ENCODE data around the gene VPS29. TPM values are rescaled to one million over a fixed set of nuclear protein-coding genes. Genes with fewer than 3 reads are reported as not detected.

Gene VPS29
- polyA plus RNA-seq, 3 donors, result 224 to 409 (median 342) TPM

DNA sequence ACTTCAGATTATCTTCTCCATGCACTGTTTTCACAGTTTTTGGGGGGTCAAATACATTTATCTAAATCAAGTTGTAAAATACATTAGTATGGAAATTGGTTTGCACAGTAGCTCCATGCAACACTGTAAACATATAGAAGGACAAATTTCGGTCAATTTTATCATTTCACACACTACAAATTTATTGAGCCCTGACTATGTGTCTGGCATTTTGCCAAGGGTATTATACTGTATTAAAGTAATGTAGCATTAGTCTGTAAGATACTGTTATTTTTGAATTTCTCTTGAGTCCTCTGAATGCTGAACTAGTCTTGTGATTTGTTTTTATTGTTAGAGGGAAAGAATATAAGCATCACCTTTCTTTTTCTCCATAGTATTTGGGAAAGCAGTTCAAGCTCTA, 1.5 kb upstream of the VPS29 start:
- Histone ChIP-seq H3K27ac (ENCODE audit: low read depth in 1 of 2, low read length in 2 of 2) (no peak overlapping the region), H3K4me1 (ENCODE audit: control insufficient read depth in 1 of 2, insufficient read depth in 2 of 2, low read length in 2 of 2) (peaks cover 29 to 41% of the 10 kb centered on the region in 2 donors), H3K9me3 (replicated peaks in 1 of 2; ENCODE audit: control insufficient read depth in 1 of 2, insufficient read depth in 1 of 2, low read length in 2 of 2) (no peaks in the 10 kb centered on the region), H2AFZ (ENCODE audit: insufficient read depth, low read depth, low read length, poor library complexity, severe bottlenecking) (no peak overlapping the region), H3K4me2 (replicated peaks; ENCODE audit: extremely low read depth, low read length, poor library complexity, severe bottlenecking) (no peak overlapping the region), H3K36me3 (replicated peaks in 1 of 2; ENCODE audit: control insufficient read depth in 1 of 2, insufficient read depth in 2 of 2, low read length in 2 of 2) (no peaks in the 10 kb centered on the region), H3K79me2 (ENCODE audit: insufficient read depth, low read length) (peaks cover 40% of the 10 kb centered on the region), H3K9ac (ENCODE audit: insufficient read depth, low read length, poor library complexity, severe bottlenecking) (no peak overlapping the region), H4K20me1 (ENCODE audit: insufficient read depth, low read length) (peaks cover 24% of the 10 kb centered on the region), H3K4me3 (replicated peaks in 1 of 3; ENCODE audit: low read depth in 2 of 3, low read length in 3 of 3) (no peak overlapping the region), H3K27me3 (ENCODE audit: control insufficient read depth in 2 of 2, insufficient read depth in 2 of 2, low read length in 2 of 2) (no peaks in the 10 kb centered on the region)
- H3K27ac Mint-ChIP-seq, result no peak overlapping the region
- DNase-seq, result no peak
- no peak overlapping the region for H3K4me3 Mint-ChIP-seq
- TF ChIP-seq CTCF (IDR thresholded peaks at IDR 0.05), result no peak
- peaks cover 36% of the 10 kb centered on the region for H3K4me1 Mint-ChIP-seq
- intact Hi-C loops (cut with micrococcal nuclease), result loop anchor here (2.0 to 5.0 kb wide), 3 partner anchors 36 to 114 kb away; partner anchors contain the start of genes FAM216A (in 1 of the 2) and GPN3 (in 1 of the 2)
- no peaks in the 10 kb centered on the region for H3K36me3 Mint-ChIP-seq
- WGBS (ENCODE audit: insufficient coverage), result no CpG with 5 or more reads among the region's 1 CpG
- no peaks in the 10 kb centered on the region for H3K9me3 Mint-ChIP-seq
- H3K27me3 Mint-ChIP-seq (ENCODE audit: low read depth in 3 of 3), result no peaks in the 10 kb centered on the region

DNA sequence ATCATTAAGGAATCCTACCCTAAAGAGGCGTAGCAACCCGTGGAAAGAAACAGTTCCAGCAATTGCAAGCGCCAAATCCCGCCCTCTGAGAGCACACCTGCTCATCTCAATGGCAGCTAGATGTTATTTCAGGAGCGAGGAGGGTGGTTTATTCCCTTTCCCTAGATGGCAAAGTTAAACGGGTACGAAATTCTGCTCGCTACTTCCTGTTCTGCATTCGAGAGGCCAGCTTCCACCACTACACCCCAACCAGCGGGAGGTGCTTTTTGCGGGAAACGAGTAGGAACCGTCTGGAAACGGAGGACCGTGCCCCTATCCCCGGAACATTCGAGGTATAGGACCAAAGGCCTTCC, 536 bp downstream of the VPS29 start:
- H3K4me3 ChIP-seq (replicated peaks in 1 of 3; ENCODE audit: low read depth in 2 of 3, low read length in 3 of 3), result peak overlapping the region; percentile 68 to 92 (median 91)
- Mint-ChIP-seq H3K27ac (peak overlapping the region; percentile 94 to 98 (median 96)), H3K27me3 (ENCODE audit: low read depth in 3 of 3) (no peaks in the 10 kb centered on the region), H3K36me3 (peaks cover 2 to 5% of the 10 kb centered on the region in 2 donors), H3K4me1 (peaks cover 38% of the 10 kb centered on the region), H3K4me3 (peak overlapping the region; percentile 98), H3K9me3 (no peaks in the 10 kb centered on the region)
- peak; percentile 51 to 67 (median 51) for DNase-seq
- H3K4me1 ChIP-seq (ENCODE audit: control insufficient read depth in 1 of 2, insufficient read depth in 2 of 2, low read length in 2 of 2), result peaks cover 29 to 49% of the 10 kb centered on the region in 2 donors
- H3K4me2 ChIP-seq (replicated peaks; ENCODE audit: extremely low read depth, low read length, poor library complexity, severe bottlenecking), result peak overlapping the region; percentile 80
- H3K27ac ChIP-seq (ENCODE audit: low read depth in 1 of 2, low read length in 2 of 2), result peak overlapping the region; percentile 90 to 94
- 0% methylated on average over 8 of the region's 17 CpGs for WGBS (ENCODE audit: insufficient coverage)
- H2AFZ ChIP-seq (ENCODE audit: insufficient read depth, low read depth, low read length, poor library complexity, severe bottlenecking), result peak overlapping the region; percentile 87
- peaks cover 60% of the 10 kb centered on the region for H3K79me2 ChIP-seq (ENCODE audit: insufficient read depth, low read length)
- TF ChIP-seq CTCF (IDR thresholded peaks at IDR 0.05), result no peak
- no peaks in the 10 kb centered on the region for H3K27me3 ChIP-seq (ENCODE audit: control insufficient read depth in 2 of 2, insufficient read depth in 2 of 2, low read length in 2 of 2)
- peaks cover 41% of the 10 kb centered on the region for H4K20me1 ChIP-seq (ENCODE audit: insufficient read depth, low read length)
- peak overlapping the region; percentile 93 for H3K9ac ChIP-seq (ENCODE audit: insufficient read depth, low read length, poor library complexity, severe bottlenecking)
- intact Hi-C loops (cut with micrococcal nuclease), result loop anchor here (2.0 to 5.0 kb wide), 3 partner anchors 34 to 116 kb away; partner anchors contain the start of genes ARPC3 (in 1 of the 2), FAM216A (in 1 of the 2) and GPN3 (in 1 of the 2)
- peaks cover 5 to 9% of the 10 kb centered on the region in 2 donors for H3K36me3 ChIP-seq (replicated peaks in 1 of 2; ENCODE audit: control insufficient read depth in 1 of 2, insufficient read depth in 2 of 2, low read length in 2 of 2)
- H3K9me3 ChIP-seq (replicated peaks in 1 of 2; ENCODE audit: control insufficient read depth in 1 of 2, insufficient read depth in 1 of 2, low read length in 2 of 2), result no peaks in the 10 kb centered on the region
